ENCODE results near the gene PPIF.

DNA sequence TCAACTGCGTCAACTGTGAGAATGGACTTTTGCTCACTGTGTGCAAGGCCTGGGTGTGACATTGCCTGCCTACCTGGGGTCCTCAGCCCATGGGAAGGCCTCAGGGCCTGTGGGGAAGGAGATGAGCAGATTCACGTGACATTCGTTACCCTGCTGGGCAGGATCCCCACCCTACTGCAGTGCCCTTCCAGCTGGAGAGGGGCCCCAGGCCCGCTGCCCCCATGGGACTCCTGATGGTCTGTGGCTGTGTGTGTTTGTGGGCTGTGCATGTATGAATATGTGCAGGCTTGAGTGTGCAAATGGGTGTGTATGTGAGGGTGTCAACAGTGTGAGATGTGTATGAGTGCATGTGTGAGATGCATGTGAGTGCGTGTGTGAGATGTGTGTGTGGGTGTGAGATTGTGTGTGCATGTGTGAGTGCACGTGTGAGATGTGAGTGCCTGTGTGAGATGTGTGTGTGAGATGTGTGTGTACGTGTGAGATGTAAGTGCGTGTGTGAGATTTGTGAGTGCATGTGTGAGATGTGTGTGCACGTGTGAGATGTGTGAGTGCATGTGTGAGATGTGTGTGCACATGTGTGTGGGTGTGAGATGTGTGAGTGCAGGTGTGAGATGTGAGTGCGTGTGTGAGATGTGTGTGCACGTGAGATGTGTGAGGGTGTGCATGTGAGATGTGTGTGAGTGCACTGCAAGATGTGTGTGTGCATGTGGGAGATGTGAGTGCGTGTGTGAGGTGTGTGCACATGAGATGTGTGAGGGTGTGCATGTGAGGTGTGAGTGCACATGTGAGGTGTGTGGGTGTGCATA lies 29.7 kb downstream of the PPIF start:
- TF ChIP-seq GATA2 (IDR thresholded peaks at IDR 0.05; ENCODE audit: low read depth, low read length) = no peak
- TF ChIP-seq GATA3 (IDR thresholded peaks at IDR 0.05; ENCODE audit: low read depth, low read length) = no peak
